Right lung (tissue), 5 donors: ENCODE results near the gene RNF19B. TPM values are rescaled to one million over a fixed set of nuclear protein-coding genes. Genes with fewer than 3 reads are reported as not detected.

Experiments
- DNase-seq, 2 donors: peaks; one replicate each; pipeline ENCODE4 v3.0.0-alpha.2; 2013
- polyA plus RNA-seq, 5 donors: library from polyadenylated mRNA; unstranded; fragments of 120-200 nt; gene quantifications; one replicate each; pipeline versions ENCODE4 v1.2.1 to v1.2.3, GENCODE V29; 2013; ENCODE audit warnings: inconsistent platforms in 1 of 5, low replicate concordance in 1 of 5; ENCODE audit not compliant: insufficient read length in 5 of 5, insufficient read depth in 1 of 5

RNF19B gene
- polyA plus RNA-seq, 5 donors = 10.2 to 13.2 (median 12.1) TPM

GRCh38 chr1:32902535-32902920 is 62.1 kb downstream of the RNF19B start:
- no peak for DNase-seq

- no peak for DNase-seq
These were observed 62.6 kb downstream of the RNF19B start for GRCh38 chr1:32901823-32902534.

GRCh38 chr1:32900956-32901822 is 63.4 kb downstream of the RNF19B start, which contains the start of gene TMEM54:
TSS of gene TMEM54 (minus strand) at chr1:32901389. CDS start at chr1:32901238, 151 bp downstream.
- no peak for DNase-seq

GRCh38 chr1:32900371-32900955 is 64.1 kb downstream of the RNF19B start:
- DNase-seq = no peak

- no peak for DNase-seq
These were observed 64.9 kb downstream of the RNF19B start for GRCh38 chr1:32899586-32900296.

GRCh38 chr1:32898958-32899357 is 65.7 kb downstream of the RNF19B start:
- no peak for DNase-seq

- no peak for DNase-seq
These were observed 66.6 kb downstream of the RNF19B start for GRCh38 chr1:32898056-32898455.

- DNase-seq = no peak
These were observed 67.2 kb downstream of the RNF19B start for GRCh38 chr1:32897082-32898049.

GRCh38 chr1:32896451-32896850 is 68.2 kb downstream of the RNF19B start:
- DNase-seq = no peak

GRCh38 chr1:32895325-32896215 is 69.0 kb downstream of the RNF19B start:
- DNase-seq = no peak

GRCh38 chr1:32894681-32895080 is 69.9 kb downstream of the RNF19B start:
- DNase-seq = no peak

GRCh38 chr1:32894019-32894600 is 70.5 kb downstream of the RNF19B start:
- no peak for DNase-seq

GRCh38 chr1:32893198-32894018 is 71.2 kb downstream of the RNF19B start:
- DNase-seq = no peak

GRCh38 chr1:32892368-32893197 is 72.0 kb downstream of the RNF19B start:
- no peak for DNase-seq

GRCh38 chr1:32891630-32892029 is 73.0 kb downstream of the RNF19B start:
- DNase-seq = no peak

GRCh38 chr1:32891241-32891570 is 73.4 kb downstream of the RNF19B start:
- no peak for DNase-seq

- no peak for DNase-seq
These were observed 73.9 kb downstream of the RNF19B start for GRCh38 chr1:32890516-32891240.
